GM13976 (cell line): ENCODE results near the gene SNAP91.
"Not testable (repeated sequence)": the region's sequence is repeated elsewhere in the genome, so short reads cannot be mapped to it uniquely, and the experiment has no call there.

ENCODE experiments used
- DNase-seq: peaks from one replicate; pipeline ENCODE4 v3.0.0; 2012; ENCODE audit warnings: low spot score
- in situ Hi-C: fragments of 300-500 bp; cut with MboI; formaldehyde crosslinking; loops from one replicate; pipeline ENCODE4 v1.12.0; 2022; ENCODE audit warnings: low sequenced_read_pairs, mixed read lengths, inconsistent platforms; ENCODE audit not compliant: unreplicated experiment
- TF ChIP-seq, protein P1 (sequence below): IDR thresholded peaks from 2 replicates; pipeline ENCODE4 v1.5.1; 2012; ENCODE audit warnings: borderline replicate concordance, mild to moderate bottlenecking; ENCODE audit not compliant: insufficient read depth; ENCODE audit errors: extremely low read depth, missing control alignments, control extremely low read depth

The SNAP91 gene, protein sequence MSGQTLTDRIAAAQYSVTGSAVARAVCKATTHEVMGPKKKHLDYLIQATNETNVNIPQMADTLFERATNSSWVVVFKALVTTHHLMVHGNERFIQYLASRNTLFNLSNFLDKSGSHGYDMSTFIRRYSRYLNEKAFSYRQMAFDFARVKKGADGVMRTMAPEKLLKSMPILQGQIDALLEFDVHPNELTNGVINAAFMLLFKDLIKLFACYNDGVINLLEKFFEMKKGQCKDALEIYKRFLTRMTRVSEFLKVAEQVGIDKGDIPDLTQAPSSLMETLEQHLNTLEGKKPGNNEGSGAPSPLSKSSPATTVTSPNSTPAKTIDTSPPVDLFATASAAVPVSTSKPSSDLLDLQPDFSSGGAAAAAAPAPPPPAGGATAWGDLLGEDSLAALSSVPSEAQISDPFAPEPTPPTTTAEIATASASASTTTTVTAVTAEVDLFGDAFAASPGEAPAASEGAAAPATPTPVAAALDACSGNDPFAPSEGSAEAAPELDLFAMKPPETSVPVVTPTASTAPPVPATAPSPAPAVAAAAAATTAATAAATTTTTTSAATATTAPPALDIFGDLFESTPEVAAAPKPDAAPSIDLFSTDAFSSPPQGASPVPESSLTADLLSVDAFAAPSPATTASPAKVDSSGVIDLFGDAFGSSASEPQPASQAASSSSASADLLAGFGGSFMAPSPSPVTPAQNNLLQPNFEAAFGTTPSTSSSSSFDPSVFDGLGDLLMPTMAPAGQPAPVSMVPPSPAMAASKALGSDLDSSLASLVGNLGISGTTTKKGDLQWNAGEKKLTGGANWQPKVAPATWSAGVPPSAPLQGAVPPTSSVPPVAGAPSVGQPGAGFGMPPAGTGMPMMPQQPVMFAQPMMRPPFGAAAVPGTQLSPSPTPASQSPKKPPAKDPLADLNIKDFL

DNA sequence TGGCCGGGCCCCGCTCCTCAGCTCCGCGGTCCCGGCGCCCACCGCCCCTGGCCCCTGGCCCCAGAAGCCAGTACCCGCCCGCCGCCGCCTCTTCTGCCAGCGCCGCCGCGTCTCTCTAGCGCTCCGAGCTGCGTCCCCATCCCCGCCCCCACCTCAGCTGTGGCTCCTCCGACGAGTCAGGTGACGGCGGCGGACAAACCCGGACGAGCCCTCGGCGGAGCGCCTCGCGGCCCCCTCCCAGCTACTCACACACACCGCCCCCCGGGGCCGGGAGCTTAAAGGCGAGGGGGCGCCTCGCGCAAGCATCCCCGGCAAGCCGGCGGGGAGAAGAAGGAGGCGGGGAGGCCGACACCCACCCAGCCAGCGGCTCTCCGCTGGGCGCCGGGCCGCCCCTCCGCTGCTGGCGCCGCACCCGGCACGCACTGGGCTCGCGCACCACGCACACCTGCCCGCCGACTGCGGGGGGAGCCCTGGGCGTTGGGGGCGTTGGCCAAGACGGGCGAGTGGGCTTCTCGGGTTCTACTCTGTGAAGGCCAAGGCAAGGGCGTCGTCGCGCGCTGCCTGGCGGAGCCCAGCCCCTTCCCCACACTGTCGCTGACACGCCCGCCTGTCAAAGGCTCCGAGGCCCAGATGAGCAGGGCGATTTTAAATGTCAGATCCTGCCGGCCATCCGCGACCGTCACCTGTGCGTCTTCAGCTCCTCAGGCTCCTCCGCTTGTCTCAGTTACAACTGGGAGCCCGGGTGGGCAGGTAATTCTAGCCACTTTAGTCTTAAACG, at the start of gene SNAP91:
TSS of gene SNAP91 (minus strand) at position 132 of the 778 bp plus-strand sequence. CDS start 1,174 bp downstream, outside the sequence.
- DNase-seq, result peak; percentile 34
- in situ Hi-C loops, result no loop called here
- TF ChIP-seq, protein P1, sequence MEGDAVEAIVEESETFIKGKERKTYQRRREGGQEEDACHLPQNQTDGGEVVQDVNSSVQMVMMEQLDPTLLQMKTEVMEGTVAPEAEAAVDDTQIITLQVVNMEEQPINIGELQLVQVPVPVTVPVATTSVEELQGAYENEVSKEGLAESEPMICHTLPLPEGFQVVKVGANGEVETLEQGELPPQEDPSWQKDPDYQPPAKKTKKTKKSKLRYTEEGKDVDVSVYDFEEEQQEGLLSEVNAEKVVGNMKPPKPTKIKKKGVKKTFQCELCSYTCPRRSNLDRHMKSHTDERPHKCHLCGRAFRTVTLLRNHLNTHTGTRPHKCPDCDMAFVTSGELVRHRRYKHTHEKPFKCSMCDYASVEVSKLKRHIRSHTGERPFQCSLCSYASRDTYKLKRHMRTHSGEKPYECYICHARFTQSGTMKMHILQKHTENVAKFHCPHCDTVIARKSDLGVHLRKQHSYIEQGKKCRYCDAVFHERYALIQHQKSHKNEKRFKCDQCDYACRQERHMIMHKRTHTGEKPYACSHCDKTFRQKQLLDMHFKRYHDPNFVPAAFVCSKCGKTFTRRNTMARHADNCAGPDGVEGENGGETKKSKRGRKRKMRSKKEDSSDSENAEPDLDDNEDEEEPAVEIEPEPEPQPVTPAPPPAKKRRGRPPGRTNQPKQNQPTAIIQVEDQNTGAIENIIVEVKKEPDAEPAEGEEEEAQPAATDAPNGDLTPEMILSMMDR, result no peak

DNA sequence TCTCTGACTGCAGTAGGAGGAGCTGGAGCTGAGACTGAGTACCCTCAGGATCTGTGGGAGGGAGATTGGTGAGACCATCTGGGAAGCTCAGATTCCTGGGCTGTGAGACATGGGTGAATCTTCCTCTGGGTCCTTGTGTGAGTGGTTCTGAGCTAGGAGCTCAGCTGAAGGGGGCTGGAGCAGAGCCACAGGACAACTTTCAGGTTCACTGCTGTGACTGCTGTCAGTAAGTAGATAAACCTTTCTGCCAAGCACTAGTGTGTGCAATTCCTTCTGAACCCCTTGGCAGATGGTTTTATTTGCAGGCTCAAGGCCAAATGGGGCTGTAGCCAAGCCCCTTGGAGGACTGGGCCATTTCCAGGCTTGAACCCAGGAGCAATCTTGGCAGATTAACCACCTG, 49.6 kb upstream of the SNAP91 start:
- TF ChIP-seq, protein P1, result no peak
- in situ Hi-C loops, result no loop called here
- DNase-seq, result no peak

DNA sequence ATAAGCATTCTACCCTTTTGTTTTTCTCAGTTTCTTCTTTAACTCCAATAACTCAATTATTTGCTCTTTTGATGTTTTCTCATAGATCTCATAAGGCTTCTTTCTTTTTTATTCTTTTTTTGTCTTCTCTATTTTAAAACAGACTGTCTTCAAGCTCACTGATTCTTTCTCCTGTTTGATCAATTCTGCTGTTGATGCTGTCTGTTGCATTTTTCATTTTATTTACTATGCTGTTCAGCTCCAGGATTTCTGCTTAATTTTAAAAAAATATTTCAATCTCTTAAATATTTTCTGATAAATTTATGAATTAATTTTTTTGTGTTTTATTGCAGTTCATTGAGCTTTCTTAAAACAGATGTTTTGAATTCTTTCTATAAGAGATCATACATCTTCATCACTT, 48.1 kb upstream of the SNAP91 start:
- DNase-seq, result no peak
- in situ Hi-C loops, result no loop called here
- TF ChIP-seq, protein P1, result no peak

DNA sequence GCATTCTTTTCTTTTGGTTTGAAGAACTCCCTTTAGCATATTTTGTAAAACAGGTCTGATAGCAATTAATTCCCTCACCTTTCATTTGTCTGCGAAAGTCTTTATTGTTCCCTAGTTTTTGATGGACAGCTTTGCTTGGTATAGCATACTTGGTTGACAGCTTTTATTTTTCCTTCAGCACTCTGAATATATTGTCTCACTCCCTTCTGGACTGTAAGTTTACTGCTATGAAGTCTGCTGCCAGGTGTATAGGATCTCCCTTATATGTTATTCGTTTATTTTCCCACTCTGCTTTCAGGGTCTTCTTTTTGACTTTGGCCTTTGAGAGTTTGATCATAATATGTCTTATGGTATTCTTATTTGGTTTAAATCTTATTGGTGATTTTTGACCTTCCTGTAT, 47.7 kb upstream of the SNAP91 start:
- in situ Hi-C loops, result no loop called here
- TF ChIP-seq, protein P1, result no peak
- DNase-seq, result no peak

DNA sequence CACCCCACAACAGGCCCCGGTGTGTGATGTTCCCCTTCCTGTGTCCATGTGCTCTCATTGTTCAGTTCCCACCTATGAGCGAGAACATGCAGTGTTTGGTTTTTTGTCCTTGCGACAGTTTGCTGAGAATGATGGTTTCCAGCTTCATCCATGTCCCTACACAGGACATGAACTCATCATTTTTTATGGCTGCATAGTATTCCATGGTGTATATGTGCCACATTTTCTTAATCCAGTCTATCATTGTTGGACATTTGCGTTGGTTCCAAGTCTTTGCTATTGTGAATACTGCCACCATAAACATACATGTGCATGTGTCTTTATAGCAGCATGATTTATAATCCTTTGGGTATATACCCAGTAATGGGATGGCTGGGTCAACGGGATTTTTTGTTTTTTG, 43.5 kb upstream of the SNAP91 start:
- DNase-seq, in situ Hi-C loops: not testable (repeated sequence)

DNA sequence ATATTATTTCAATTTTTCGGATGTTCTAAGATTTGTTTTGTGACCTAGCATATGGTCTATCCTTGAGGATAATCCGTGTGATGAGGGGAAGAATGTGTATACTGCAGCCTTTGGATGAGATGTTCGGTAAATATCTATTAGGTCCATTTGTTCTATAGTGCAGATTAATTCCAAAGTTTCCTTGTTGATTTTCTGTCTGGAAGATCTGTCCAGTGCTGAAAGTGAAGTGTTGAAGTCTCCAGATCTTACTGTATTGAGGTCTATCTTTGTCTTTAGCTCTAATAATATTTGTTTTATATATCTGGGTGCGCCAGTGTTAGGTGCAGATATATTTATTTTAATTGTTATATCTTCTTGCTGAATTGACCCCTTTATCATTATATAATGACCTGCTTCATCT, 32.2 kb upstream of the SNAP91 start:
- TF ChIP-seq, protein P1, result no peak
- in situ Hi-C loops, result no loop called here
- DNase-seq, result no peak

DNA sequence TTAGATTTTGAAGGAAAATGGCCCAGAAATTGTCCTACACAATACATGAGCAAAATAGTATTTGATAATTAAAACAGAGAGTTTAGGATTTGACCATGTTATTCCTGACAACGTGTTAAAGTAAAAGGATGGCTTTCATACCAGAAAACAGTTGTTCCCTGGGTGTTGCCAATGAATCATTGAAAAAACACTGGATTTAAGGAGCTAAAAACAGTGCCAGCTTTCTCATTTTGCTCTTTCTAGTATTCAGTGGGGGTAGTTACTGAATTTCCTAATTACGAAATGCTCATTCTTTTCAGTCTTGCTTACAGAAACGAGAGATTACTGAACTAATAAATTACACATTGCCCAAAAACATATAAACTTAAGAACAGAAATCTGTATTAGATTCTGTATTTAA, 26.6 kb upstream of the SNAP91 start:
- TF ChIP-seq, protein P1, result no peak
- no peak for DNase-seq
- in situ Hi-C loops, result no loop called here
